ENCODE data around the gene MCRS1.

MCRS1 gene

GRCh38 chr12:49604856-49605255 is 36.9 kb upstream of the MCRS1 start:
- no peak overlapping the region for H3K4me2 ChIP-seq (ENCODE audit: low read depth, low read length, poor library complexity, severe bottlenecking)
- no peaks in the 10 kb centered on the region for H3F3A ChIP-seq (ENCODE audit: insufficient read depth)
- H3K79me2 ChIP-seq (ENCODE audit: insufficient read depth, low read length) = no peaks in the 10 kb centered on the region
- H3K9me3 ChIP-seq (ENCODE audit: insufficient read depth, low read length) = no peaks in the 10 kb centered on the region
- H3K4me3 ChIP-seq (ENCODE audit: insufficient read depth, low read length, poor library complexity, severe bottlenecking) = no peak overlapping the region
- no peaks in the 10 kb centered on the region for H3K36me3 ChIP-seq (ENCODE audit: low read length)
- H3K27me3 ChIP-seq (ENCODE audit: low read length) = no peaks in the 10 kb centered on the region
- no peak overlapping the region for H3K9ac ChIP-seq (ENCODE audit: low read length)
- TF ChIP-seq CTCF (IDR thresholded peaks at IDR 0.05; ENCODE audit: insufficient read depth, low read length, poor library complexity, severe bottlenecking) (no peak), EZH2phosphoT487 (conservative IDR thresholded peaks at IDR 0.05; ENCODE audit: low read length) (no peak)
- no peaks in the 10 kb centered on the region for H3K9me2 ChIP-seq (replicated peaks; ENCODE audit: insufficient read depth, low read length)
- H3K27ac ChIP-seq (ENCODE audit: low read depth, low read length) = no peak overlapping the region
- no peak overlapping the region for H2AFZ ChIP-seq (ENCODE audit: low read depth, low read length, severe bottlenecking)
- no peaks in the 10 kb centered on the region for H4K20me1 ChIP-seq (ENCODE audit: low read depth, low read length)

GRCh38 chr12:49603721-49604120 is 35.8 kb upstream of the MCRS1 start:
- Histone ChIP-seq H3F3A (ENCODE audit: insufficient read depth) (no peaks in the 10 kb centered on the region), H3K27ac (ENCODE audit: low read depth, low read length) (no peak overlapping the region), H3K27me3 (ENCODE audit: low read length) (no peaks in the 10 kb centered on the region), H4K20me1 (ENCODE audit: low read depth, low read length) (no peaks in the 10 kb centered on the region), H2AFZ (ENCODE audit: low read depth, low read length, severe bottlenecking) (no peak overlapping the region), H3K36me3 (ENCODE audit: low read length) (no peaks in the 10 kb centered on the region), H3K4me2 (ENCODE audit: low read depth, low read length, poor library complexity, severe bottlenecking) (no peak overlapping the region), H3K79me2 (ENCODE audit: insufficient read depth, low read length) (no peaks in the 10 kb centered on the region), H3K9me2 (replicated peaks; ENCODE audit: insufficient read depth, low read length) (no peaks in the 10 kb centered on the region), H3K4me3 (ENCODE audit: insufficient read depth, low read length, poor library complexity, severe bottlenecking) (no peak overlapping the region), H3K9ac (ENCODE audit: low read length) (no peak overlapping the region), H3K9me3 (ENCODE audit: insufficient read depth, low read length) (no peaks in the 10 kb centered on the region)
- TF ChIP-seq CTCF (IDR thresholded peaks at IDR 0.05; ENCODE audit: insufficient read depth, low read length, poor library complexity, severe bottlenecking) (no peak), EZH2phosphoT487 (conservative IDR thresholded peaks at IDR 0.05; ENCODE audit: low read length) (no peak)

- Histone ChIP-seq H2AFZ (ENCODE audit: low read depth, low read length, severe bottlenecking) (no peak overlapping the region), H3F3A (ENCODE audit: insufficient read depth) (no peaks in the 10 kb centered on the region), H3K36me3 (ENCODE audit: low read length) (no peaks in the 10 kb centered on the region), H3K27me3 (ENCODE audit: low read length) (no peaks in the 10 kb centered on the region), H3K9me2 (replicated peaks; ENCODE audit: insufficient read depth, low read length) (no peaks in the 10 kb centered on the region), H4K20me1 (ENCODE audit: low read depth, low read length) (no peaks in the 10 kb centered on the region), H3K9me3 (ENCODE audit: insufficient read depth, low read length) (no peaks in the 10 kb centered on the region), H3K27ac (ENCODE audit: low read depth, low read length) (no peak overlapping the region), H3K79me2 (ENCODE audit: insufficient read depth, low read length) (no peaks in the 10 kb centered on the region), H3K4me3 (ENCODE audit: insufficient read depth, low read length, poor library complexity, severe bottlenecking) (no peak overlapping the region), H3K9ac (ENCODE audit: low read length) (no peak overlapping the region), H3K4me2 (ENCODE audit: low read depth, low read length, poor library complexity, severe bottlenecking) (no peak overlapping the region)
- TF ChIP-seq EZH2phosphoT487 (conservative IDR thresholded peaks at IDR 0.05; ENCODE audit: low read length) (no peak), CTCF (IDR thresholded peaks at IDR 0.05; ENCODE audit: insufficient read depth, low read length, poor library complexity, severe bottlenecking) (no peak)
Measured at GRCh38 chr12:49599961-49600360, 32.0 kb upstream of the MCRS1 start.
